ENCODE measurements around the gene PLA2G5. TPM values are rescaled to one million over a fixed set of nuclear protein-coding genes. Genes with fewer than 3 reads are reported as not detected.

The PLA2G5 gene
- total and polyA plus RNA-seq, 7 experiments from 2014 or later: not detected

- Mint-ChIP-seq H3K27me3 (peaks cover 19 to 50% (median 30%) of the 10 kb centered on the region in 5 donors), H3K36me3 (peaks cover 0 to 4% (median 0%) of the 10 kb centered on the region in 5 donors), H3K27ac (no peak overlapping the region), H3K4me1 (peaks cover 0 to 21% (median 12%) of the 10 kb centered on the region in 7 donors), H3K9me3 (peaks cover 0 to 1% (median 0%) of the 10 kb centered on the region in 11 donors), H3K4me3 (peak overlapping the region in 1 of 10 donors; percentile 37)
- Histone ChIP-seq H3K27me3 (ENCODE audit: control insufficient read depth in 2 of 2, insufficient read depth in 2 of 2, low read length in 2 of 2) (no peaks in the 10 kb centered on the region), H3K4me1 (ENCODE audit: control insufficient read depth in 2 of 2, insufficient read depth in 2 of 2, low read length in 2 of 2) (no peaks in the 10 kb centered on the region), H3K4me3 (ENCODE audit: low read length) (no peak overlapping the region), H3K9me3 (ENCODE audit: control insufficient read depth in 2 of 3, low read length in 3 of 3) (no peaks in the 10 kb centered on the region), H3K27ac (ENCODE audit: low read depth, low read length) (no peak overlapping the region), H3K36me3 (ENCODE audit: control insufficient read depth in 2 of 3, insufficient read depth in 3 of 3, low read length in 3 of 3) (no peaks in the 10 kb centered on the region)
- intact Hi-C loops (cut with micrococcal nuclease): no loop called here
- ChIA-PET POLR2A (no interaction called here), CTCF (no interaction called here)
- ATAC-seq: no peak
- DNase-seq: no peak
Observed at GRCh38 chr1:20078171-20078651, 8.2 kb downstream of the PLA2G5 start.

GRCh38 chr1:20078711-20079110 is 8.7 kb downstream of the PLA2G5 start:
- DNase-seq (no peak), ATAC-seq (no peak)
- peaks cover 0 to 1% (median 0%) of the 10 kb centered on the region in 11 donors for H3K9me3 Mint-ChIP-seq
- H3K27me3 ChIP-seq (ENCODE audit: control insufficient read depth in 2 of 2, insufficient read depth in 2 of 2, low read length in 2 of 2): no peaks in the 10 kb centered on the region
- intact Hi-C loops (cut with micrococcal nuclease): no loop called here
- no peak overlapping the region for H3K4me3 Mint-ChIP-seq
- H3K27ac ChIP-seq (ENCODE audit: low read depth, low read length): no peak overlapping the region
- H3K36me3 ChIP-seq (ENCODE audit: control insufficient read depth in 2 of 3, insufficient read depth in 3 of 3, low read length in 3 of 3): no peaks in the 10 kb centered on the region
- H3K4me3 ChIP-seq (ENCODE audit: low read length): no peak overlapping the region
- H3K36me3 Mint-ChIP-seq: peaks cover 0 to 4% (median 0%) of the 10 kb centered on the region in 5 donors
- peaks cover 19 to 50% (median 30%) of the 10 kb centered on the region in 5 donors for H3K27me3 Mint-ChIP-seq
- POLR2A ChIA-PET: no interaction called here
- no peaks in the 10 kb centered on the region for H3K9me3 ChIP-seq (ENCODE audit: control insufficient read depth in 2 of 3, low read length in 3 of 3)
- CTCF ChIA-PET: no interaction called here
- peaks cover 0 to 21% (median 12%) of the 10 kb centered on the region in 7 donors for H3K4me1 Mint-ChIP-seq
- no peak overlapping the region for H3K27ac Mint-ChIP-seq
- H3K4me1 ChIP-seq (ENCODE audit: control insufficient read depth in 2 of 2, insufficient read depth in 2 of 2, low read length in 2 of 2): no peaks in the 10 kb centered on the region

GRCh38 chr1:20079661-20080305 is 9.8 kb downstream of the PLA2G5 start:
- peak overlapping the region in 1 of 9 donors; percentile 19 for H3K27ac Mint-ChIP-seq
- H3K9me3 Mint-ChIP-seq: peaks cover 0 to 1% (median 0%) of the 10 kb centered on the region in 11 donors
- intact Hi-C loops (cut with micrococcal nuclease): no loop called here
- ATAC-seq: no peak
- peaks cover 0 to 21% (median 12%) of the 10 kb centered on the region in 7 donors for H3K4me1 Mint-ChIP-seq
- Histone ChIP-seq H3K4me1 (ENCODE audit: control insufficient read depth in 2 of 2, insufficient read depth in 2 of 2, low read length in 2 of 2) (no peaks in the 10 kb centered on the region), H3K4me3 (ENCODE audit: low read length) (no peak overlapping the region), H3K36me3 (ENCODE audit: control insufficient read depth in 2 of 3, insufficient read depth in 3 of 3, low read length in 3 of 3) (no peaks in the 10 kb centered on the region), H3K27me3 (ENCODE audit: control insufficient read depth in 2 of 2, insufficient read depth in 2 of 2, low read length in 2 of 2) (no peaks in the 10 kb centered on the region), H3K9me3 (ENCODE audit: control insufficient read depth in 2 of 3, low read length in 3 of 3) (no peaks in the 10 kb centered on the region), H3K27ac (ENCODE audit: low read depth, low read length) (no peak overlapping the region)
- CTCF ChIA-PET: no interaction called here
- H3K4me3 Mint-ChIP-seq: no peak overlapping the region
- no peak for DNase-seq
- H3K27me3 Mint-ChIP-seq: peaks cover 19 to 50% (median 30%) of the 10 kb centered on the region in 5 donors
- POLR2A ChIA-PET: no interaction called here
- peaks cover 0 to 4% (median 0%) of the 10 kb centered on the region in 5 donors for H3K36me3 Mint-ChIP-seq

- ATAC-seq: peak; percentile 60
- no peaks in the 10 kb centered on the region for H3K27me3 ChIP-seq (ENCODE audit: control insufficient read depth in 2 of 2, insufficient read depth in 2 of 2, low read length in 2 of 2)
- no peak overlapping the region for H3K27ac ChIP-seq (ENCODE audit: low read depth, low read length)
- ChIA-PET POLR2A (no interaction called here), CTCF (no interaction called here)
- Mint-ChIP-seq H3K9me3 (peaks cover 0 to 1% (median 0%) of the 10 kb centered on the region in 11 donors), H3K36me3 (peaks cover 0 to 4% (median 0%) of the 10 kb centered on the region in 5 donors), H3K27me3 (peaks cover 19 to 50% (median 30%) of the 10 kb centered on the region in 5 donors), H3K27ac (no peak overlapping the region), H3K4me1 (peaks cover 0 to 21% (median 12%) of the 10 kb centered on the region in 7 donors), H3K4me3 (peak overlapping the region in 2 of 10 donors; percentile 8 to 13)
- DNase-seq: no peak
- H3K4me1 ChIP-seq (ENCODE audit: control insufficient read depth in 2 of 2, insufficient read depth in 2 of 2, low read length in 2 of 2): no peaks in the 10 kb centered on the region
- no peaks in the 10 kb centered on the region for H3K9me3 ChIP-seq (ENCODE audit: control insufficient read depth in 2 of 3, low read length in 3 of 3)
- H3K4me3 ChIP-seq (ENCODE audit: low read length): no peak overlapping the region
- intact Hi-C loops (cut with micrococcal nuclease): no loop called here
- no peaks in the 10 kb centered on the region for H3K36me3 ChIP-seq (ENCODE audit: control insufficient read depth in 2 of 3, insufficient read depth in 3 of 3, low read length in 3 of 3)
Observed at GRCh38 chr1:20080441-20081352, 10.7 kb downstream of the PLA2G5 start.

GRCh38 chr1:20081353-20081810 is 11.4 kb downstream of the PLA2G5 start:
- no peak overlapping the region for H3K27ac Mint-ChIP-seq

DNA sequence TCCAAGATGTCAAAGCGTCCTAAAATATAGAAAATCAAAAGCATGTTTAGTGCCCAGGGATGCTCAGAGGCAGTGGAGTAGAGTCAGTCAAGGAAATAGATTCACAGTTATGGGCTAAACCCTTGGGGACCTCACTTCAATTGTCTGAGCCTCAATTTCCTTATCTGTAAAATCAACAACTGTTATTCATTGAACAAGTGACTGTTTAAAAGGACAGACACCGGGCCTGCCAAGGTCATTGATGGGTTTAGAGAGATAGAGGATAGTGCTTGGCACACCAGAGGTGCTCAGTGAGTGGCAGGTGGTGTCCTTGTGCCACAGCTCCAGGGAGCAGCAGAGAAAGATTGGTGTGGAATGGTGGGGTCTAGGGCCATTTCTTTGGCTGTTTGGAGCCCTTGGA is 12.8 kb downstream of the PLA2G5 start:
- no peaks in the 10 kb centered on the region for H3K27me3 ChIP-seq (ENCODE audit: control insufficient read depth in 2 of 2, insufficient read depth in 2 of 2, low read length in 2 of 2)
- ChIA-PET CTCF (no interaction called here), POLR2A (no interaction called here)
- no peak overlapping the region for H3K27ac Mint-ChIP-seq
- H3K4me3 ChIP-seq (ENCODE audit: low read length): no peak overlapping the region
- H3K4me1 ChIP-seq (ENCODE audit: control insufficient read depth in 2 of 2, insufficient read depth in 2 of 2, low read length in 2 of 2): no peaks in the 10 kb centered on the region
- H3K36me3 Mint-ChIP-seq: peaks cover 0 to 3% (median 0%) of the 10 kb centered on the region in 5 donors
- no peak overlapping the region for H3K27ac ChIP-seq (ENCODE audit: low read depth, low read length)
- ATAC-seq (no peak), DNase-seq (no peak)
- intact Hi-C loops (cut with micrococcal nuclease): no loop called here
- H3K9me3 Mint-ChIP-seq: peaks cover 0 to 4% (median 0%) of the 10 kb centered on the region in 11 donors
- H3K9me3 ChIP-seq (ENCODE audit: control insufficient read depth in 2 of 3, low read length in 3 of 3): no peaks in the 10 kb centered on the region
- H3K4me3 Mint-ChIP-seq: no peak overlapping the region
- peaks cover 0 to 20% (median 11%) of the 10 kb centered on the region in 7 donors for H3K4me1 Mint-ChIP-seq
- peaks cover 17 to 42% (median 25%) of the 10 kb centered on the region in 5 donors for H3K27me3 Mint-ChIP-seq
- no peaks in the 10 kb centered on the region for H3K36me3 ChIP-seq (ENCODE audit: control insufficient read depth in 2 of 3, insufficient read depth in 3 of 3, low read length in 3 of 3)

More at GRCh38 chr1:20081353-20081810, 11.4 kb downstream of the PLA2G5 start:
- Histone ChIP-seq H3K4me3 (ENCODE audit: low read length) (no peak overlapping the region), H3K27me3 (ENCODE audit: control insufficient read depth in 2 of 2, insufficient read depth in 2 of 2, low read length in 2 of 2) (no peaks in the 10 kb centered on the region), H3K9me3 (ENCODE audit: control insufficient read depth in 2 of 3, low read length in 3 of 3) (no peaks in the 10 kb centered on the region), H3K36me3 (ENCODE audit: control insufficient read depth in 2 of 3, insufficient read depth in 3 of 3, low read length in 3 of 3) (no peaks in the 10 kb centered on the region), H3K27ac (ENCODE audit: low read depth, low read length) (no peak overlapping the region), H3K4me1 (ENCODE audit: control insufficient read depth in 2 of 2, insufficient read depth in 2 of 2, low read length in 2 of 2) (no peaks in the 10 kb centered on the region)
- DNase-seq (no peak), ATAC-seq (no peak)
- ChIA-PET CTCF (no interaction called here), POLR2A (no interaction called here)
- intact Hi-C loops (cut with micrococcal nuclease): no loop called here
- Mint-ChIP-seq H3K4me1 (peaks cover 0 to 21% (median 12%) of the 10 kb centered on the region in 7 donors), H3K36me3 (peaks cover 0 to 4% (median 0%) of the 10 kb centered on the region in 5 donors), H3K9me3 (peaks cover 0 to 1% (median 0%) of the 10 kb centered on the region in 11 donors), H3K4me3 (peak overlapping the region in 1 of 10 donors; percentile 8), H3K27me3 (peaks cover 19 to 50% (median 30%) of the 10 kb centered on the region in 5 donors)
